Endothelial cell of umbilical vein (primary cell): Measurements from ENCODE around the gene MYO1E.

Experiments
- GATA2 ChIP-seq: IDR thresholded peaks from 2 replicates; pipeline ENCODE4 v1.7.0; 2011; ENCODE audit warnings: low read depth, mild to moderate bottlenecking, moderate library complexity, mixed read lengths, low read length; ENCODE audit not compliant: insufficient read length, insufficient read depth
- POLR2A ChIP-seq: IDR thresholded peaks from 2 replicates; pipeline ENCODE4 v1.6.1; 2012; ENCODE audit warnings: low read depth, mild to moderate bottlenecking, control low read depth, low read length
- TF ChIP-seq, protein P1 (sequence below), 2 donors: IDR thresholded peaks; 1 replicate in 1 of 2; 2 replicates in 1 of 2; pipeline ENCODE4 v1.5.1; 2011; ENCODE audit warnings: low read length in 2 of 2, mild to moderate bottlenecking in 2 of 2, moderate library complexity in 2 of 2, control low read depth in 1 of 2, inconsistent platforms in 1 of 2, low read depth in 1 of 2; ENCODE audit not compliant: insufficient read depth in 1 of 2; ENCODE audit errors: extremely low read depth in 1 of 2

DNA sequence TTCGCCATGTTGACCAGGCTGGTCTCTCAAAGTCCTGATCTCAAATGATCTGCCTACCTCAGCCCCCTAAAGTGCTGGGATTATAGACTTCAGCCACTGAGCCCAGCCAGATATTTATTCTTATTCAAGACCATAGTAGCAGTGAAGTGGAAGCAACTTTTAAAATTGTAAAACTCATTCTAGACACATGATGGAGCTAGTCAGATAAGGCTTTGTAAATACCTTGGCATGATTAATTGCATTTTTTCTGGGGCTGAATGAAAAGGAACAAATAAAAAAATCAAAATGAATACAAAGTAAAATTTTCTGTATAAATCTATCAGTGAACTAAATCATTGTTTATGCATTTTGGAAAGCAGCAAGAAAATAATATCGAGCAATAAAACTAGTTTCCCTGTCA lies 4.1 kb upstream of the MYO1E start:
- TF ChIP-seq, protein P1, sequence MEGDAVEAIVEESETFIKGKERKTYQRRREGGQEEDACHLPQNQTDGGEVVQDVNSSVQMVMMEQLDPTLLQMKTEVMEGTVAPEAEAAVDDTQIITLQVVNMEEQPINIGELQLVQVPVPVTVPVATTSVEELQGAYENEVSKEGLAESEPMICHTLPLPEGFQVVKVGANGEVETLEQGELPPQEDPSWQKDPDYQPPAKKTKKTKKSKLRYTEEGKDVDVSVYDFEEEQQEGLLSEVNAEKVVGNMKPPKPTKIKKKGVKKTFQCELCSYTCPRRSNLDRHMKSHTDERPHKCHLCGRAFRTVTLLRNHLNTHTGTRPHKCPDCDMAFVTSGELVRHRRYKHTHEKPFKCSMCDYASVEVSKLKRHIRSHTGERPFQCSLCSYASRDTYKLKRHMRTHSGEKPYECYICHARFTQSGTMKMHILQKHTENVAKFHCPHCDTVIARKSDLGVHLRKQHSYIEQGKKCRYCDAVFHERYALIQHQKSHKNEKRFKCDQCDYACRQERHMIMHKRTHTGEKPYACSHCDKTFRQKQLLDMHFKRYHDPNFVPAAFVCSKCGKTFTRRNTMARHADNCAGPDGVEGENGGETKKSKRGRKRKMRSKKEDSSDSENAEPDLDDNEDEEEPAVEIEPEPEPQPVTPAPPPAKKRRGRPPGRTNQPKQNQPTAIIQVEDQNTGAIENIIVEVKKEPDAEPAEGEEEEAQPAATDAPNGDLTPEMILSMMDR (IDR thresholded peaks at IDR 0.05; ENCODE audit: extremely low read depth in 1 of 2, insufficient read depth in 1 of 2, low read depth in 1 of 2, low read length in 2 of 2), result no peak
- no peak for TF ChIP-seq POLR2A
- TF ChIP-seq GATA2, result no peak
